K562 (cell line): Measurements from ENCODE around the gene SPOCD1. TPM values are rescaled to one million over a fixed set of nuclear protein-coding genes. Genes with fewer than 3 reads are reported as not detected.

Experiments
- CC2D1A ChIP-seq: fragments of 450-650 bp; IDR thresholded peaks from 2 replicates; pipeline ENCODE4 v1.6.1; 2017; ENCODE audit warnings: mild to moderate bottlenecking
- CHD7 ChIP-seq: fragments of 200-600 bp; sonication (generic); IDR thresholded peaks from one replicate; pipeline ENCODE4 v1.6.1; 2012; ENCODE audit warnings: mild to moderate bottlenecking, low read depth, low read length, inconsistent platforms
- CREB3 ChIP-seq: fragments of 450-650 bp; conservative IDR thresholded peaks from 2 replicates; pipeline ENCODE4 v1.6.1; 2016; ENCODE audit warnings: missing genetic modification characterization, low read depth, mild to moderate bottlenecking, missing compliant biosample characterization, moderate library complexity
- ETV1 ChIP-seq: fragments of 450-650 bp; conservative IDR thresholded peaks from 2 replicates; pipeline ENCODE4 v1.6.1; 2016; ENCODE audit warnings: missing genetic modification characterization, control low read depth, low read depth, missing compliant biosample characterization
- JUND ChIP-seq, 2 experiments: IDR thresholded peaks; 2 replicates in 1 of 2; 3 replicates in 1 of 2; pipeline ENCODE4 v1.6.1; 2011; ENCODE audit warnings: borderline replicate concordance in 2 of 2, low read depth in 2 of 2, low read length in 2 of 2, improper control_type of control experiment in 1 of 2, missing biosample characterization in 1 of 2, missing genetic modification characterization in 1 of 2, missing genetic modification reagents in 1 of 2
- KAT8 ChIP-seq: fragments of 450-650 bp; IDR thresholded peaks from 2 replicates; pipeline ENCODE4 v1.6.1; 2016; ENCODE audit warnings: low read depth, mild to moderate bottlenecking
- POLR2A ChIP-seq: fragments of 450-650 bp; conservative IDR thresholded peaks from 2 replicates; pipeline ENCODE4 v1.6.1; 2016
- POLR2H ChIP-seq: IDR thresholded peaks from 2 replicates; pipeline ENCODE4 v1.6.1; 2016; ENCODE audit warnings: missing genetic modification characterization, low read depth, mild to moderate bottlenecking, control low read depth, missing compliant biosample characterization, moderate library complexity
- SREBF2 ChIP-seq: sonication (generic); formaldehyde crosslinking; IDR thresholded peaks from 2 replicates; pipeline ENCODE4 v1.4.0; 2020; ENCODE audit warnings: mild to moderate bottlenecking, missing genetic modification reagents
- TRIM28 ChIP-seq: fragments of 450-650 bp; IDR thresholded peaks from 2 replicates; pipeline ENCODE4 v1.6.1; 2017
- ZNF518B ChIP-seq: fragments of 250-450 bp; sonication (Bioruptor Pico); IDR thresholded peaks from 2 replicates; pipeline ENCODE4 v1.5.0; 2021; ENCODE audit warnings: mild to moderate bottlenecking, moderate library complexity
- polyA plus RNA-seq, 8 experiments: library from polyadenylated mRNA; depleted of rRNA in 4 of 8; stranded (reverse) in 5 of 8; unstranded in 3 of 8; fragments of >200 nt; fragmentation: Nextera tagmentation in 2 of 8; fragmentation: Illumina TruSeq in 1 of 8; extraction: Ambion mirVana in 2 of 8; extraction: Trizol in 1 of 8; gene quantifications; 2 replicates each; pipeline versions ENCODE4 v1.2.1 to v1.2.3, GENCODE V29; 2011 to 2014; ENCODE audit warnings: inconsistent platforms in 1 of 8, missing spikeins in 1 of 8
- total RNA-seq, 7 experiments: library from RNA; depleted of rRNA in 6 of 7; stranded (reverse); fragments of >200 nt in 6 of 7; fragmentation: Illumina TruSeq in 2 of 7; extraction: Trizol in 2 of 7; gene quantifications; 2 replicates each; pipeline versions ENCODE4 v1.2.1 to v1.2.3, GENCODE V29; 2011 to 2021; ENCODE audit warnings: low replicate concordance in 1 of 7

Gene SPOCD1
- total and polyA plus RNA-seq, 9 of the 15 experiments (the other 6 are each of a cell fraction or from before 2014, with no cell fraction given), result 0.03 to 0.71 (median 0.26) TPM; not detected in 1

DNA sequence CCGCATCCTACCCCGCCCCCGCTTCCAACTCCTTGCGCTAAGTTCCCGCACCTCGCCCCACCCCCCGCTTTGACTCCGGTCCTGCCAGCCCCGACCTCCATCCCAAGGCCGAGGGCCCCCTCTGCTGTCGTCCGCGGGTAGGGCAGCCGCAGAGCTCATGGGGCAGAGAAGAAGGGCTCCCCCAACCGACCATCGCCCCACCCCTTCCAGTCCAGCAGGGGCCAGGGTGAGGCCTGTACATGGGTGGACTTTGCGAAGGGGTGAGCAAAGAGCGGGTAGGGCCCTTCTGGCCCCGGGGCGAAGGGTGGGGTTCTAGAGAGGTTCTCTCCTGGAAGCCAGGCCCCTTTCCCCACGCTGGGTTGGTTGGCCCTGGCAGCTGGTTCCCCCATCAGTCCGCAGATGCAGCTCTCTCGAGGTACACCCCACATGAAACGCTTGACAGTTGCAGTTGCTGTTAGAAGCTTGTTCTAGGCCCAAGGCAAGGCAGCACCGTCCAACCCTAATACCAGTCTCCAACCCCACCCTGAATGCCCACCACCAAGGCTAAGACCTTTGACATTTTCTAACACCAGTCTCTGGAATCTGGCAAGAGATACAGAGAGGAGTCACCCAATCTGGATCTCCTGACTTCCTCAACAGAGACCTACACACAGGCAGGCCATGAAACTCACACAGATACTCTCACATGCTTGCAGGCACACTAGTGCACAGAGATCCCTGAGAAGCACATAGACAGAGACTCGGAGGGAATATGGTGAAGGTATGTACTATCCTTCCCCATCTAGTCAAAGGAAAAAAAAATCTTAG lies 26.4 kb downstream of the SPOCD1 start (continued):
- TF ChIP-seq JUND (IDR thresholded peaks at IDR 0.05; ENCODE audit: borderline replicate concordance, low read depth, low read length), result peak; percentile 60; the same call in 1 of the 2 replicates
- no peak; the same call in 2 of the 3 replicates for TF ChIP-seq JUND (tag; IDR thresholded peaks at IDR 0.05; ENCODE audit: borderline replicate concordance, low read depth, low read length)
- no peak for TF ChIP-seq CREB3 (tag)
- no peak for TF ChIP-seq ZNF518B (CRISPR knock-in tag)
- no peak for TF ChIP-seq KAT8
- TF ChIP-seq SREBF2 (CRISPR knock-in tag), result no peak
- no peak for TF ChIP-seq POLR2A
- TF ChIP-seq TRIM28, result no peak
- TF ChIP-seq CC2D1A, result peak; percentile 85
- no peak for TF ChIP-seq CHD7
- TF ChIP-seq POLR2H, result no peak
- TF ChIP-seq ETV1 (tag), result no peak
